GM12878 (cell line): Measurements from ENCODE around the gene APOC1. TPM values are rescaled to one million over a fixed set of nuclear protein-coding genes. Genes with fewer than 3 reads are reported as not detected.
"Not testable (repeated sequence)": the region's sequence is repeated elsewhere in the genome, so short reads cannot be mapped to it uniquely, and the experiment has no call there.

Source experiments
- ATAC-seq: fragments of 200-7000 bp; cut with Tn5 transposase; 3 replicates; pipeline ENCODE4 v1.9.1; 2020; ENCODE audit warnings: mild to moderate bottlenecking, moderate library complexity
- BruUV-seq: library from RNA; stranded (reverse); fragments of 400-500 nt; replicated peaks from 2 replicates; lab custom pipeline; 2021; lab: Mats Ljungman, UMichigan
- CTCF ChIA-PET: fragments of 300-600 bp; sonication (Branson Sonifier 250); formaldehyde crosslinking; extraction: SDS; loops from one replicate; lab custom pipeline; 2021; ENCODE audit warnings: inconsistent platforms; lab: Yijun Ruan, JAX
- POLR2A ChIA-PET: fragments of 350-600 bp; formaldehyde crosslinking; extraction: SDS; loops from one replicate; lab custom pipeline; 2021; ENCODE audit warnings: inconsistent platforms; lab: Charles Lee
- RAD21 ChIA-PET: fragments of 300-600 bp; sonication (Branson Sonifier 250); formaldehyde crosslinking; loops from one replicate; lab custom pipeline; 2023; ENCODE audit warnings: antibody characterized with exemption; ENCODE audit not compliant: unreplicated experiment; lab: Charles Lee
- SMC1A ChIA-PET: fragments of 300-600 bp; sonication (Branson Sonifier 250); formaldehyde crosslinking; loops from one replicate; lab custom pipeline; 2023; ENCODE audit not compliant: unreplicated experiment, uncharacterized antibody; lab: Charles Lee
- DNase-seq: peaks from one replicate; pipeline ENCODE4 v3.0.0-alpha.2; 2011; ENCODE audit warnings: low read depth, low spot score
- FAIRE-seq: peaks from 3 replicates; lab custom pipeline; 2011; peaks lifted over from hg19 to GRCh38; lab: Jason Lieb, UNC
- H2AFZ ChIP-seq: 2 replicates; pipeline ENCODE4 v1.6.0; 2011; ENCODE audit warnings: low read depth, low read length, control low read depth; ENCODE audit not compliant: control insufficient read depth
- H3K27ac ChIP-seq: 2 replicates; pipeline ENCODE4 v1.5.1; 2011; ENCODE audit warnings: control low read depth; ENCODE audit not compliant: control insufficient read depth, insufficient read depth
- H3K27me3 ChIP-seq, 2 experiments: replicated peaks in 1 of 2; 2 replicates each; pipeline versions ENCODE4 v1.6.0 to v1.6.1; 2011; ENCODE audit warnings: low read length in 1 of 2; ENCODE audit not compliant: control insufficient read depth in 2 of 2, insufficient read depth in 2 of 2
- H3K36me3 ChIP-seq, 2 experiments: 2 replicates each; pipeline ENCODE4 v1.5.1; 2011; ENCODE audit warnings: low read length in 1 of 2; ENCODE audit not compliant: control insufficient read depth in 2 of 2, insufficient read depth in 2 of 2
- H3K4me1 ChIP-seq: 2 replicates; pipeline ENCODE4 v1.6.1; 2011; ENCODE audit warnings: mild to moderate bottlenecking, low read length, moderate library complexity, mixed read lengths; ENCODE audit not compliant: control insufficient read depth, insufficient read depth
- H3K4me2 ChIP-seq: 2 replicates; pipeline ENCODE4 v1.6.0; 2011; ENCODE audit warnings: control low read depth; ENCODE audit not compliant: control insufficient read depth, insufficient read depth
- H3K4me3 ChIP-seq: fragments of 200-600 bp; sonication (generic); 2 replicates; pipeline ENCODE4 v1.5.1; 2016
- H3K79me2 ChIP-seq: 2 replicates; pipeline ENCODE4 v1.6.0; 2011; ENCODE audit warnings: low read length; ENCODE audit not compliant: control insufficient read depth, insufficient read depth
- H3K9ac ChIP-seq: 2 replicates; pipeline ENCODE4 v1.8.0; 2011; ENCODE audit warnings: low read length, control low read depth, mixed read lengths; ENCODE audit not compliant: control insufficient read depth, insufficient read depth
- H3K9me3 ChIP-seq: replicated peaks from 3 replicates; pipeline ENCODE4 v1.5.1; 2011; ENCODE audit warnings: mild to moderate bottlenecking, low read length; ENCODE audit not compliant: control insufficient read depth, insufficient read depth
- H4K20me1 ChIP-seq: 2 replicates; pipeline ENCODE4 v1.6.0; 2011; ENCODE audit not compliant: control insufficient read depth, insufficient read depth
- ATF7 ChIP-seq: fragments of 450-650 bp; IDR thresholded peaks from 2 replicates; pipeline ENCODE4 v1.6.1; 2016; ENCODE audit warnings: low read depth, mild to moderate bottlenecking
- BRCA1 ChIP-seq: IDR thresholded peaks from 2 replicates; pipeline ENCODE4 v1.6.1; 2011; ENCODE audit warnings: low read depth, low read length, improper control_type of control experiment
- PKNOX1 ChIP-seq: fragments of 450-650 bp; IDR thresholded peaks from 2 replicates; pipeline ENCODE4 v1.6.1; 2016; ENCODE audit warnings: mild to moderate bottlenecking
- RAD21 ChIP-seq: IDR thresholded peaks from 2 replicates; pipeline ENCODE4 v1.6.1; 2011; ENCODE audit warnings: mild to moderate bottlenecking, low read depth, low read length, moderate library complexity; ENCODE audit not compliant: insufficient read depth
- STAT3 ChIP-seq: IDR thresholded peaks from 2 replicates; pipeline ENCODE4 v1.6.1; 2011; ENCODE audit warnings: low read depth, low read length, improper control_type of control experiment
- ZBTB11 ChIP-seq: fragments of 450-650 bp; formaldehyde crosslinking; IDR thresholded peaks from 2 replicates; pipeline ENCODE4 v1.5.0; 2022; ENCODE audit warnings: mild to moderate bottlenecking, missing genetic modification characterization
- ZNF592 ChIP-seq: fragments of 450-650 bp; IDR thresholded peaks from 2 replicates; pipeline ENCODE4 v1.6.1; 2017; ENCODE audit warnings: mild to moderate bottlenecking, moderate library complexity
- WGBS: methylation state at CpG from one replicate; pipeline ENCODE4 v1.1.6; 2016; ENCODE audit warnings: low lambda C conversion rate; ENCODE audit not compliant: insufficient replicate concordance, insufficient coverage; ENCODE audit errors: missing lambda C conversion rate; 5-methylcytosine and 5-hydroxymethylcytosine counted together
- in situ Hi-C: fragments of 300-500 bp; cut with MboI; formaldehyde crosslinking; loops from 9 replicates; pipeline ENCODE4 v1.14.3; 2018; ENCODE audit warnings: mixed read lengths
- intact Hi-C: fragments of 100-400 bp; cut with micrococcal nuclease; formaldehyde crosslinking; loops from one replicate; pipeline ENCODE4 v1.14.2; 2022; ENCODE audit not compliant: unreplicated experiment
- polyA plus RNA-seq, 11 experiments: library from polyadenylated mRNA; depleted of rRNA in 4 of 11; unstranded in 6 of 11; stranded (reverse) in 5 of 11; fragments of >200 nt; fragmentation: Nextera tagmentation in 4 of 11; fragmentation: Illumina TruSeq in 1 of 11; extraction: Ambion mirVana in 4 of 11; extraction: Trizol in 1 of 11; gene quantifications; 1 replicate in 1 of 11; 2 replicates in 10 of 11; pipeline versions ENCODE4 v1.2.1 to v1.2.3, GENCODE V29; 2011 to 2016; ENCODE audit warnings: inconsistent platforms in 2 of 11, missing spikeins in 2 of 11, low read depth in 1 of 11
- total RNA-seq, 4 experiments: library from RNA; depleted of rRNA in 3 of 4; stranded (reverse); fragments of >200 nt in 3 of 4; fragmentation: Illumina TruSeq in 1 of 4; extraction: Trizol in 1 of 4; gene quantifications; 2 replicates each; pipeline versions ENCODE4 v1.2.1 to v1.2.3, GENCODE V29; 2013 to 2021

Gene APOC1
- total and polyA plus RNA-seq, 10 of the 15 experiments (the other 5 are each of a cell fraction or from before 2014, with no cell fraction given): 0.73 to 4.0 (median 2.6) TPM

- Histone ChIP-seq H3K79me2 (no peaks in the 10 kb centered on the region), H3K4me3 (no peak overlapping the region), H3K4me2 (no peak overlapping the region), H3K9ac (no peak overlapping the region), H3K27ac (no peak overlapping the region), H4K20me1 (no peaks in the 10 kb centered on the region), H3K36me3 (no peaks in the 10 kb centered on the region), H3K27me3 (no peaks in the 10 kb centered on the region), H2AFZ (no peak overlapping the region), H3K9me3 (no peaks in the 10 kb centered on the region), H3K4me1 (no peaks in the 10 kb centered on the region)
- no peak for ATAC-seq
- ChIA-PET POLR2A (no interaction called here), RAD21 (no interaction called here), SMC1A (no interaction called here), CTCF (no interaction called here)
- BruUV-seq: no TSS peak
- 53% methylated on average over 15 of the region's 15 CpGs for WGBS
- intact Hi-C loops: no loop called here
- TF ChIP-seq ZNF592 (no peak), STAT3 (no peak), ATF7 (no peak), PKNOX1 (no peak), RAD21 (no peak), BRCA1 (no peak), ZBTB11 (no peak)
- FAIRE-seq: no peak
- in situ Hi-C loops: no loop called here
- DNase-seq: no peak
These were observed 32.3 kb upstream of the APOC1 start for GRCh38 chr19:44882063-44882462.

GRCh38 chr19:44882619-44883397 is 31.6 kb upstream of the APOC1 start:
- H3K4me2 ChIP-seq, ATAC-seq, DNase-seq, H3K79me2 ChIP-seq, BruUV-seq, SMC1A ChIA-PET, intact Hi-C loops, H4K20me1 ChIP-seq, in situ Hi-C loops, H2AFZ ChIP-seq, H3K9ac ChIP-seq, H3K9me3 ChIP-seq, H3K4me3 ChIP-seq, H3K36me3 ChIP-seq, H3K27ac ChIP-seq, H3K4me1 ChIP-seq, H3K27me3 ChIP-seq, POLR2A ChIA-PET, CTCF ChIA-PET, RAD21 ChIA-PET, FAIRE-seq: not testable (repeated sequence)
- WGBS: 45% methylated on average over 18 of the region's 19 CpGs
